ENCODE results near the gene ACTR3C.
"Not testable (repeated sequence)": the region's sequence is repeated elsewhere in the genome, so short reads cannot be mapped to it uniquely, and the experiment has no call there.

Gene ACTR3C

DNA sequence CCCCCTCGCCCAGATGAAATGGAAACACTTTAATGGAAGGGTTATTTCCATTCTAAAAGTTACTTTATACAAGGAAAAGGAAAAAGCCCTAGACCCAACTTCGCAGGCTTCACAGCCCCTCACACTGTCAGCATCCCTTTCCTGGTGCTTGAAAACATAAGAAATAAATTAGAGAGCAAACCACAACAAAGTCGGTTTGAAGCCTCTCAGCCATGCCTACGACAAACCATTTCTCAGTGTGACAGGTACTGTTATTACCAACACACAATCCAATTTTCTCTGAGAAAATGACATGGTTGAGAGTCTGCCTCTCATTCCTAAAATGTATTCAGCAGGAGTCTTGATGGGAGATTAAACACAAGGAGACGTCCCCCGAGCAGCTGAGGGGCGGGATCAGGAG, 51.4 kb downstream of the ACTR3C start:
- not testable (repeated sequence) for DNase-seq

DNA sequence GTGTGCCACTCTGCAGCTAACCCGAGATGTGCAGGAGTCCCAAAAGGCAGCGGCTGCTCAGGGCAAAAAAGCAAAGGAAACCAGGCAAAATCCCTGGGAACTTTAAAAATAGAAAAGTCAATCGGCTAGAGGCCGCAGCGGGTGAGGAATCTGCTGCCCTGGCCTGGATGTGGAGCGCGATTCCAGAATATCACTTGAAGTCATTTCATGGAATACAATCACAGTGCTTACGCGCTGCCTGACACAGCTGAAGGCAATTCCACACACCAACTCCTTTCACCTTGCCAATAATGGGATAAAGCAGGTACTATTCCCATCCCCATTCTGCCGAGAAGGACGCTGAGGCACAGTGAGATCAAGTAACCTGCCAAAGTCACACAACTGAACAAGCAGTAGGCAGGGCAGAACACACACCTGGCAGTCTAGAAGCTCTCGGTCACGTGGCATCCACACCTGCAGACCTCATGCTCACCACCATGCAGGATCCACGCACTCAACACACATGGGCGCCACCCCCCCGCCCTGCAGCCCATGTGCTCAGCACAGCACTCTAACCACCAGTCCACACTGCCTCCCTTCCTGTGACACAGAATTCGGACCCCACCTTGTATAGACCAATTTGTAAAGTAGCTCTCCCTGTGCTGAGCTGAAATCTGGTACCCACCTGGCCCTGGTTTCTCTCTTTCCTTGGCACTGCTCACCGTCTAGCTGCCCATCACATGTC, 53.1 kb downstream of the ACTR3C start:
- not testable (repeated sequence) for DNase-seq

DNA sequence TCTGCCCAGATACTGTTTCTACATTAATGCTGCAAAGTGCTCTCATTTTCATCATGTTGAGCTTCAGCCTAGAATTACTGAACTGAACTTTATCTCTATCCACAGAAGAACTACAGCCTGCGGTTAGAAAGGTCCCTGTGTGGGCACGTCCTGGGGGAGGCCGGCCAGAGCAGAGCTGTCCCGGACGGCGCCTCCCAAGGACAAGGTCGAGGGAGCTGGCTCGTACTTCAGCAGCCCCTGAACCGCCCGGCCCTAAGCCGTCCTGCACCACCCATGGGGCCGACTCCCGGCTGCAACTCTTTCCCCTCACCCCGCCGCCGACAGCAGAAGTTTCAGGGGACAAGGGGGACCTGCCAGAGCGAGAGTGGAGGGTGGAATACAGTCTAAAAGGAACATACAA, 54.5 kb downstream of the ACTR3C start:
- not testable (repeated sequence) for DNase-seq

DNA sequence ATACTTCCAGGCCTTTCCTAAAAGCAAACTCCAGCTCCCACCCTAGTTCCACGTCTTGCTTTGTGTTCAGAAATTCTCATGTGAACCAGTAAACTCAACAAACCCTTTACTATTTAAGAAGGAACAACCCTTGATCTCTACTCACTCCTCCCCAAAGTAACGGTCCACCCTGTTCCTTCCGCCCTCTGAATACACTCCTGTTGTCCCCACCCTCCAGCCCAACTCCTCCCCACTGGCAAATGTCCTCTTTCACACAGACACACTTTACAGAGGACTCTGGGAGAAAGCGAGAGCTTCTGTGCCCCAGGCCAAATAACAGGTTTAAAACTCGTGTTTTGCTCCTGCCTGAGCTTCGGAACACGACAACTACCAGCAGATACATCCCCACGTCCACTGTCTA, 55.1 kb downstream of the ACTR3C start:
- not testable (repeated sequence) for DNase-seq

DNA sequence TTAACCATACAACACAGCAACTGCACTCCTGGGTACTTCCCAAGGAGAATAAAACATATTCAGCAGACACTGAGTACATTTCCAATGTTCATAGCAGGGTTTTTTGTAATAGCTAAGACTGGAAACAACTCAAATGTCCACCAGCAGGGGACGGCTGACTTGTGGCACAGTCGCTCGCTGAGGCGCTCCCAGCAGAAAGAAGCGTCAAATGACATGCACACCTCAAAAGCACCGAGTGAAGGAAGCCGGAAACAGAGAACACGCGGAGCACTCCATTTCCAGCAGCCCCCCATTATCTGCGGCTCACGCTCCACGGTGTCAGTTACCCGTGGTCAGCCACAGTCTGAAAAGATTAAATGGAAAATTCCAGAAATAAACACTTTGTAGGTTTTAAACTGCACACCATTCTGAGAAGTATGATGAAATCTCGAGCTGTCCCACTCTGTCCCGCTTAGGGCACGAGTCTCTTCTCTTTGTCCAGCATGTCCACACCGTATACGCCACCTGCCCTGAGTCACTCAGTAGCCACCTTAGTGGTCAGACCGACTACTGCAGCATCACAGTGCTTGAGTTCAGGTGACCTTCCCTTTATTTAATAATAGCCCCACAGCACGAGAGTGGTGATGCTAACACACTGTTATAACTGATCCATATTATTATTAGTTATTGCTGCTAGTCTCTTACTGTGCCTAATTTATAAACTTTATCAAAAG, 56.2 kb downstream of the ACTR3C start:
- not testable (repeated sequence) for DNase-seq

DNA sequence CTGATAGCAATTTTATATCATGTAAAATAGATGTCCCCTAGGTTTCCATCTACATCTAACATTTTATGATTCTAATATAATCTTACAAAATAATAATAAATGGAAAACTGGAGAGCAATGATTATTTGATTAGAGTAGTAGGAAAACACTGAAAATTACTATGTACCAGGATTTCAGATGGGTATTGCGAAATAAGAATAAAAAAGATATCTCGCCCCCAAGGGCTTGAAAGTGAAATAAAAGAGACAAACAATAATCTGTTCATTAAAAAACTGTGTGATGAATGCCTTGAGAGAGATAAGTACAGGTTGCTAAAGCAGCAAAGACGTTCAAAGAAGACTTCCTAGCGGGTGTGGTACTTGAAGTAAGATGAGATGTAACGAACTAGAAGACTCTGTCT, 60.7 kb downstream of the ACTR3C start:
- DNase-seq = not testable (repeated sequence)

DNA sequence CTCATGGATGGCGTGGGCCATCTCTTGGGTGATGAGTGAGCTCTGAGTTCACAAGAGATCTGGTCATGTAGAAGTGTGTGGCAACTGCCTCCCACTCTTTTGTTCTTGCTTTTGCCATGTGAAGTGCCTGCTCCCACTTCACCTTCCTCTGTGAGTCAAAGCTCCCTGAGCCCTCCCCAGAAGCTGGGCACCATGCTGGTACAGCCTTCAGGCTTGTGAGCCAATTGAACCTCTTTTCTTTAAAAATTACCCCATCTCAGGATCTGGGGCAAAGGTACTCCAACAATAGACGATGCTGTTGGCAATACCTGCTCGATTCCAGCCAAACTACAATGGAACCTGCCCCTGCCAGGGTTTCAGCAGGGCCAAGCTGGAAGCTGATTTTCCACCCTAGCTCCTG, 75.6 kb downstream of the ACTR3C start:
- not testable (repeated sequence) for DNase-seq

DNA sequence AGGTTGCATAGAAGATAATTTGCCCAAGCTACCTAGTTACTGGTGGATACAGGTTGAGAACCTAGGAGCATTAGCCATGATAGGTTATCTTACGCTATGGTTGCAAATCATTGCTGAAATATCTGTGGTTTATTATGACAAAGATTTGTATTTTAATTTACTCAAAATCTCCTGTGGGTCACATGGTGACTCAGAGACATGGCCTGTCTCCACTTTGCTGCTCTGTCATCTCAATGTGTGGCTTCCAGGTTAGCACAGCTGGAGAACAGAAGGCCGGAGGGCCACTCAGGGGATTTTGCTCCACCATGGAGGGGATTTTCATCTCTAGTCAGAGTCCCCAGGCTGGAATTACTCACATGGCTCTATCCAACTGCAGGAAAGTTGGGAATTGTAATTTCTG, 78.1 kb downstream of the ACTR3C start:
- not testable (repeated sequence) for DNase-seq

DNA sequence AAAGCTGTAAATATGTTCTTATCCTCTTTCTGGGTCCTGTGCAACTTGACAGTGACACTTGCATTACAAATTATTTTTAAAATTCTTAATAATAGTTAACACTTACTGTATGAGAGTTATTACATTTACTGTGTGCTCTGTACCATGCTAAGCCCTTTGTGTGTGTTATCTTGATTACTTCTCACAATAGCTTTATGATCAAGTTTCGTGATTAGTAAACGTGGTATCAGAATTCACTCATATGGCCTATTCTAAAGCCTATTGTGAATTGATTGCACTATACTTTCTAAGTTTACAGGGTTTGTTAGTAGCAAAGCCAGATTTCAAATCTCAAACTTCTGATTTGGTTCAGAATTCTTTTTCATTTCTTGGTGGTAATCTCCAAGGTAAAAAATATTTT, 80.4 kb downstream of the ACTR3C start:
- DNase-seq = not testable (repeated sequence)

DNA sequence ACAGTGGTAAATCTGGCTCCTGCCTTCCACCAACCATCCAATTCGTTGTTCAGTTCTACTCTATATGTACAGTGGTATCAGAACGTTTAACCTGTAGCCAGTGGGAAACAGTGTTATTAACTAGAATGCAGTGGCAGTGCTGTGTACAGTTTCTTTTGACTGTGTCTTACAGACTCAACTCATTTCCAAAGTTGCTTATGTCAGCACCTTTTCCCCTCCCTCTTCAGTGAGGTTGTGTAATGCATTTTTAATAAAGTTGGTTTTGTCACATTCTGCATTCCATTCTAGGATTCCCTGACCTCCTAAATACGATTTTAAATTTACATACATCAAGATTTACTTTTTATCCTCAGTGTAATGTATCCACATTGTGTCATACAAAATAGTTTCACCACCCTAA, 97.9 kb downstream of the ACTR3C start:
- DNase-seq = not testable (repeated sequence)

DNA sequence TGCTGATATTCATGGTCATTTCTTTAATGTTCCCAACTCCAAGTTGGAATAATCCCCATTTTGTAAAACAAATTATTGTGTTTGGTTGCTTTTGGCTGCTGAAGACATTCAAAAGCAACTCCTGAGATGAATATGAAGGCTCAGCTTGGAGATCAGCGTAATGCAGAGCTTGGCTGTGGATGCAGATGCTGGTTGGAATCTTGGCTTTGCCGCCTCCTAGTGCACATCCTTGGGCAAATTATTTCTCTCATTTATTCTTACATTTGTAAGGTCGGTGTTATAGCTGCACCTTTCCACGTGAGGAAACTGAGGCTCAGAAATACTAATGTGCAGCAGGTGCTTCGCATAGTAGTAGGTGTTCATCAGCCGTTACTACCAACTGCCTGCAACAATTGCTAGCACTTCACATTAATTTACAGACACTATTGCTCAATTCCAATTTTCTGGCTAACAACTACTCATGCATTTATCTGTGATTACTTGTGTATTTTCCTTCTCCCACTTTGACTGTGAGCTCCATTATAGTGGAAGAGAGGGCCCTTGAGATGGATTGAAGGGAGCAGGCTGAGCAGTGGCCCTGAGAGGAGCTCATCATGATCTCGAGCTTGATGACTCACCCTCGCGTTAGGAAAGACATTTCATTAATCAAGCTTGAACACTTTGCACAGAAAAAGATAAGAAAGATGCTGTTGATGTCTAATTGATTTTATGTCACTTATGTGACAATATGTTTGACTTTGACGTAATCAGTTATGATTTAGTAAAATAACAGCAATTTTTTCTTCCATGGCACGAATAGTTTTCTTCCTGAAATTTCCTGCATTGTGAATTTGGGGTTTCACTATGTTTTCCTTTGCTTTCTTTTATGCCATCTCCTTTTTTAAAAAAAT, 101.0 kb downstream of the ACTR3C start:
- not testable (repeated sequence) for DNase-seq

DNA sequence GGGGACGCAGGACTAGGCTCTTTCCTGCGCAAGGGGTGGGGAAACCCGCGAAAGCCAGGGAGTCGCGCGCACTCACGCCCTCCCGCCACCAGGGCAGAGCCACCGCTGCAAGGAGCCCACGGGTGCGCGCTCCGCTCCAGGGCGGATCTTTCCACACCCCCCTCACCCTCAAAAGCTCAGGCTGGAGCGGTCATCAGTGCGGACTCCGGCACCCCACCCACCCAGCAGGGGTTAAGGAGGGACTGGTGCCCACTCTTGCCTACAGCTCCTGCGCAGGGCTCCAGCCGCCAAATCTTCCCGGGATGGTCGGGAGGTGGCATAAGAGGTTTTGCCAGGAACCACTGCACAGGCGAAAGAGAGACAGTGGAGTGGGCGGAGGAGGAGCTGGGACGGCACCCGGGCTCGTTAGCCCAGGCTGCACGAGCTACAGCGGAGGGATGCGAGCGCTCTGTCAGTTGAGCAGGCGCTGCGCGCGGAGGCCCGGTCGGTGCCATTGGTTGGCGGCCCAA, 102.6 kb downstream of the ACTR3C start:
- not testable (repeated sequence) for DNase-seq

DNA sequence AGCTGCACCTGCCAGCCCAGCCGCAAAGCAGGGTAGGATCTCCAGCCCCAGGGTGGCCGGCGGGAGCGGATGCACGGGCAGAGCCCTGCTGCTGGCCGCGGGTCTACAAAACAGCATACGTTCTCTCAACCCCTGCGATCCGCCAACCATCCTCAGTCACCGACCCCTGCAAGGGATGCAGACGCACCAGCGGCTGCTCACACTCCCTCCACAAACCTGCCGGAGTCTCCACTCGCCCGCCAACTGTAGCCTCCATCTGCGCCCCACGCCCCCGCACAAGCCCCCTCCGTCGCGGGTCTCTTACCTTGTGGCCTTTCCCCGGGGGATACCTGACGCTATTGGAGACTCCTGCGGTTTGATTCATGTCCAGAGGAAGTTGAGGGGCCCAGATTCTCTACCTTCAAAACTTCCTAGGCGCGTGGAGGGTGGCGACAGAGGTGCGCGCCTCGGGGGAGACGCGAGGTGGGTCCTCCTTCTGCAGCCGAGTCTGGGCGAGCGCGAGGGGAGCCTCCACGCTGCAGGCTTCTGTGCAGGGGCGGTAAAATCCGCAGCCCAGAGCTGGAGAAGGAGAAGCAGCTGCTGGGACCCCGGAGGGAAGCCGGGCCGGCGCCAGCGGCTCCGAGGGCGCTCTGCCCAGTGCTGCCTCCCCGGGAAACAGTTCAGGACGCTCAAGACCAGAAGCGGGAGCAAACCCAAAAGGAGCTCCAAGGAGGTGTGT, 103.2 kb downstream of the ACTR3C start:
- DNase-seq = not testable (repeated sequence)

DNA sequence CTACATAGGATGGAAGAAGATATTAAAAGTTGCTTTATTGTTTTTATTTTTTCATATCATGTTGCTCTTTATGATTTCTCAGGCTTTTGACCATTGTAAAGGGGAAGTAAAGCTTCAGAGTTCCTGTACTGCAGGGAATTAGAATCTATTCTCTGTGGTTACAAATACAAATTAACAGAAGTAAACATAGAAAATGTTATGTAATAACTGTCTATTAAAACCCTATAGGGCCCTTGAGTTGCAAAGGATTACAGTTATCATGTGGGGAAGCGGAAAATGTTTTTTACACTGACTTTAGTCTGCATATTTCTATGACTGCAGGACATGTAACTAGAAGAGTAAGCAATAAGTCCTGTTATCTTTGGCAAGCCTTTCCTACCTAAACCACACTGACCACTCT, 116.5 kb downstream of the ACTR3C start:
- DNase-seq = not testable (repeated sequence)

DNA sequence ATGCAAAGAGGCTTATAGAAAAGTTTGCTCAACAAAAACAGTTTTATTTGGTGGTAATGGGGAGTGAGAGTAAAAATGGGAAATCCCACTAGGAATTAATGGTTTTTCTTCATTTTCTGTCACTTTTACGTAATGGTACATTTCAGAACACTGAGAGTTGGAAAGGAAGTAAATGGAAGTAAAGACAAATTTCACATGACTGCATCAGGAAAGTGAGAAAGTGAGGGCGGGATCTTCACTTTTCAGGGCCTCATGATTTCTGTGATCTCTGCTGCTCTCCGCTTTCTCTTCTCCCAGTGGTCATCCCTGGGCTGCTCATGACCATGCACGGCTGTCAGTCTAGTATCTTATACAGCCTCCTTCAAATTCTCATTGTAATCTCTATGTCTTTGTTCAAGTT, 117.5 kb downstream of the ACTR3C start:
- not testable (repeated sequence) for DNase-seq

DNA sequence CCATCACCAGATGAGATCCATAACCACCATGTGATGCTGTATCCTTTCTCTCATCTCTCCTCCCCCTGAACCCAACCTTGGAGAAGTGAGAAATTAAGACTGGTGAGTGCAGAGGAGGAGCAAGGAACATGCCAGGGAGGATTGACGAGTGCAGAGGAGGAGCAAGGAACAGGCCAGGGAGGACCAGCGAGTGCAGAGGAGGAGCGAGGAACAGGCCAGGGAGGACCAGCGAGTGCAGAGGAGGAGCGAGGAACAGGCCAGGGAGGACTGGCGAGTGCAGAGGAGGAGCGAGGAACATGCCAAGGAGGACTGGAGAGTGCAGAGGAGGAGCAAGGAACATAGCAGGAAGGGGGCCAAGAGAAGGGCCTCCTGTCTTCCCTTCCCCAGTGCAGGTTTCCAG, 118.8 kb downstream of the ACTR3C start:
- DNase-seq = not testable (repeated sequence)

DNA sequence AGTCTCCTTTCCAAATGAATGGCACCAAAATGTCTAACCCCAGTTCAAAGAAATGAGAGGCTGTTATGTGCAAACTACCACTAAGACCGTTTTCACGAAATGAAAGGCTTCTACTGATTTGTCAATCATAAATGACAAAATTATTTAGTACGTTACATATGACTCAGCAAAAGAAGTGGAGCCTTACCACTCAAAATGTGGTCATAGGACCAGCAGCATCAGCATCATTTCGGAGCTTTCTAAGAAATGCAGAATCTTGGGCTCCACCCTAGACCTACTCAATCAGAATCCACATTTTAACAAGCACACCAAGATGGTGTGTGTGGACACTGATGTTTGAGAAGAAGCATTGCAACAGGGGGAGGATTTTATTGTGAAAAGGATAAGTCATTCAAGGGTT, 120.5 kb downstream of the ACTR3C start:
- not testable (repeated sequence) for DNase-seq

All from activated effector memory CD4-positive, alpha-beta T cell treated with anti-CD3 and anti-CD28 coated beads, Interleukin-2, amount 50 U/mL, for 16 hours (primary cell).